Measurements from ENCODE around the gene REXO5. TPM values are rescaled to one million over a fixed set of nuclear protein-coding genes. Genes with fewer than 3 reads are reported as not detected.

The REXO5 gene
- total RNA-seq, 1 experiment from 2014 or later, result 14.5 TPM

GRCh38 chr16:20799599-20799998 lies 6.7 kb upstream of the REXO5 start:
- DNase-seq (ENCODE audit: low spot score), result peak; percentile 34

GRCh38 chr16:20801278-20801677 lies 5.0 kb upstream of the REXO5 start:
- DNase-seq (ENCODE audit: low spot score), result no peak

GRCh38 chr16:20803192-20803560 lies 3.2 kb upstream of the REXO5 start:
- no peak for DNase-seq (ENCODE audit: low spot score)

GRCh38 chr16:20803561-20804214 lies 2.6 kb upstream of the REXO5 start:
- no peak for DNase-seq (ENCODE audit: low spot score)

- peak; percentile 5 for DNase-seq (ENCODE audit: low spot score)
Measured at GRCh38 chr16:20805684-20806167, 601 bp upstream of the REXO5 start.

GRCh38 chr16:20807862-20808261 lies 1.5 kb downstream of the REXO5 start:
- DNase-seq (ENCODE audit: low spot score), result no peak

- DNase-seq (ENCODE audit: low spot score), result no peak
Measured at GRCh38 chr16:20811889-20812439, 5.6 kb downstream of the REXO5 start.

GRCh38 chr16:20812510-20812909 lies 6.2 kb downstream of the REXO5 start:
- no peak for DNase-seq (ENCODE audit: low spot score)

GRCh38 chr16:20814784-20815183 lies 8.5 kb downstream of the REXO5 start:
- DNase-seq (ENCODE audit: low spot score), result peak; percentile 38

- DNase-seq (ENCODE audit: low spot score), result no peak
Measured at GRCh38 chr16:20818929-20819585, 12.7 kb downstream of the REXO5 start.

GRCh38 chr16:20821682-20822081 lies 15.4 kb downstream of the REXO5 start:
- DNase-seq (ENCODE audit: low spot score), result no peak

- no peak for DNase-seq (ENCODE audit: low spot score)
Measured at GRCh38 chr16:20822521-20823325, 16.4 kb downstream of the REXO5 start.

GRCh38 chr16:20826039-20826566 lies 19.8 kb downstream of the REXO5 start:
- no peak for DNase-seq (ENCODE audit: low spot score)

- no peak for DNase-seq (ENCODE audit: low spot score)
Measured at GRCh38 chr16:20829536-20829935, 23.2 kb downstream of the REXO5 start.

GRCh38 chr16:20830372-20830771 lies 24.0 kb downstream of the REXO5 start:
- no peak for DNase-seq (ENCODE audit: low spot score)

- DNase-seq (ENCODE audit: low spot score), result no peak
Measured at GRCh38 chr16:20833086-20833485, 26.8 kb downstream of the REXO5 start.

GRCh38 chr16:20838240-20838639 lies 31.9 kb downstream of the REXO5 start:
- DNase-seq (ENCODE audit: low spot score), result no peak

- DNase-seq (ENCODE audit: low spot score), result no peak
Measured at GRCh38 chr16:20839504-20839903, 33.2 kb downstream of the REXO5 start.

- DNase-seq (ENCODE audit: low spot score), result no peak
Measured at GRCh38 chr16:20844054-20844453, 37.7 kb downstream of the REXO5 start.

- no peak for DNase-seq (ENCODE audit: low spot score)
Measured at GRCh38 chr16:20844588-20844987, 38.3 kb downstream of the REXO5 start.

GRCh38 chr16:20846030-20846429 lies 39.7 kb downstream of the REXO5 start:
- no peak for DNase-seq (ENCODE audit: low spot score)

GRCh38 chr16:20846551-20846950 lies 40.2 kb downstream of the REXO5 start:
- no peak for DNase-seq (ENCODE audit: low spot score)
